ENCODE results near the gene CCM2. TPM values are rescaled to one million over a fixed set of nuclear protein-coding genes. Genes with fewer than 3 reads are reported as not detected.
A peak's percentile ranks its signal among the peaks of the same experiment; 100 is the strongest.

CCM2 gene
- total RNA-seq, 2 experiments from 2014 or later = 72.3 to 77.5 TPM

- CTCF ChIA-PET = interaction anchor here (1.3 kb wide), 1 partner anchor 18 kb away, joined by 3 read pairs; no protein-coding TSS in a partner anchor
- no peaks in the 10 kb centered on the region for H3K9me3 Mint-ChIP-seq
- no peaks in the 10 kb centered on the region for H3K36me3 Mint-ChIP-seq (ENCODE audit: low read depth)
- no peak overlapping the region for H3K4me3 Mint-ChIP-seq
- no peak overlapping the region for H3K27ac Mint-ChIP-seq
- no peak for ATAC-seq
- H3K27me3 Mint-ChIP-seq = no peaks in the 10 kb centered on the region
- peaks cover 6% of the 10 kb centered on the region for H3K4me1 Mint-ChIP-seq (ENCODE audit: low read depth)
- no peak for DNase-seq
- POLR2A ChIA-PET = interaction anchor here (1.0 kb wide), 2 partner anchors 135 to 136 kb away, joined by 3 read pairs; no protein-coding TSS in a partner anchor
- no peak for TF ChIP-seq CTCF (IDR thresholded peaks at IDR 0.05)
- intact Hi-C loops (cut with micrococcal nuclease) = no loop called here
These were observed 118.3 kb downstream of the CCM2 start for GRCh38 chr7:45118292-45118691.

GRCh38 chr7:45118889-45119331 lies 118.9 kb downstream of the CCM2 start:
- Mint-ChIP-seq H3K27ac (no peak overlapping the region), H3K4me1 (ENCODE audit: low read depth) (peaks cover 13% of the 10 kb centered on the region), H3K27me3 (no peaks in the 10 kb centered on the region), H3K36me3 (ENCODE audit: low read depth) (no peaks in the 10 kb centered on the region), H3K9me3 (no peaks in the 10 kb centered on the region), H3K4me3 (no peak overlapping the region)
- no peak for TF ChIP-seq CTCF (IDR thresholded peaks at IDR 0.05)
- ATAC-seq = no peak
- intact Hi-C loops (cut with micrococcal nuclease) = no loop called here
- ChIA-PET CTCF (interaction anchor here (0.8 kb wide), 1 partner anchor 17 kb away, joined by 5 read pairs; no protein-coding TSS in a partner anchor), POLR2A (no interaction called here)
- no peak for DNase-seq

- DNase-seq = no peak
- peaks cover 13% of the 10 kb centered on the region for H3K4me1 Mint-ChIP-seq (ENCODE audit: low read depth)
- no peak for ATAC-seq
- ChIA-PET POLR2A (no interaction called here), CTCF (interaction anchor here (0.8 kb wide), 1 partner anchor 17 kb away, joined by 5 read pairs; no protein-coding TSS in a partner anchor)
- no peaks in the 10 kb centered on the region for H3K9me3 Mint-ChIP-seq
- H3K27ac Mint-ChIP-seq = no peak overlapping the region
- TF ChIP-seq CTCF (IDR thresholded peaks at IDR 0.05) = no peak
- H3K36me3 Mint-ChIP-seq (ENCODE audit: low read depth) = no peaks in the 10 kb centered on the region
- H3K4me3 Mint-ChIP-seq = no peak overlapping the region
- intact Hi-C loops (cut with micrococcal nuclease) = no loop called here
- no peaks in the 10 kb centered on the region for H3K27me3 Mint-ChIP-seq
These were observed 119.5 kb downstream of the CCM2 start for GRCh38 chr7:45119550-45119949.

- no peaks in the 10 kb centered on the region for H3K9me3 Mint-ChIP-seq
- H3K4me3 Mint-ChIP-seq = no peak overlapping the region
- ChIA-PET POLR2A (interaction anchor here (0.8 to 3.0 kb wide), 5 partner anchors 10 to 275 kb away, joined by 3 to 19 read pairs (median 3); partner anchors contain the start of gene TBRG4), CTCF (interaction anchor here (0.7 to 6.3 kb wide), 3 partner anchors 12 to 150 kb away, joined by 3 to 41 read pairs (median 3); partner anchors contain the start of gene TBRG4)
- TF ChIP-seq CTCF (IDR thresholded peaks at IDR 0.05) = no peak
- no peaks in the 10 kb centered on the region for H3K36me3 Mint-ChIP-seq (ENCODE audit: low read depth)
- intact Hi-C loops (cut with micrococcal nuclease) = no loop called here
- no peak for DNase-seq
- H3K4me1 Mint-ChIP-seq (ENCODE audit: low read depth) = peaks cover 13% of the 10 kb centered on the region
- peak overlapping the region; percentile 85 for H3K27ac Mint-ChIP-seq
- no peaks in the 10 kb centered on the region for H3K27me3 Mint-ChIP-seq
- peak; percentile 48 for ATAC-seq
These were observed 123.2 kb downstream of the CCM2 start for GRCh38 chr7:45122975-45123860.

Measured in activated CD8-positive, alpha-beta T cell treated with anti-CD3 and anti-CD28 coated beads for 36 hours (primary cell).